ENCODE results near the gene TSG101. TPM values are rescaled to one million over a fixed set of nuclear protein-coding genes. Genes with fewer than 3 reads are reported as not detected.

The TSG101 gene
- total and polyA plus RNA-seq, 2 experiments from 2014 or later, result 59.4 to 102 TPM

DNA sequence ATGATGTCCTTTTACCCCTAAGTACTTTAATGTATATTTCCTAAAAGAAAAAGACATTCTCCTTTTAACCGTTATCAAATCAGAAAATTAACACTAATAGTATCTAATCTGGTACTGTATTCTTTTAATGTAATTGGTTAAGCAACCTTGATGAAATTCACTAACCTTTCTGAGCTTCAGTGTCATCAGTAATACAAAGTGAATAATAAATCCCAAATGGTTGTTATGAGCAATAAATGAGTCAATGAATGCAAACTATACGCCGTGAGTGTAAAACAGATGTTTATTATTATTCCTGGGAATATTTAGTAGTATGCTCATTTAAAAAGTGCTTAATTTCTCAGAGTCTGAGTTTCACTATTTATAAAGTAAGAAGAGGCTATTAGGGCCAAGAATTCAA, 40.3 kb upstream of the TSG101 start:
- Histone ChIP-seq H3K27ac (ENCODE audit: low read depth) (no peak overlapping the region), H3F3A (replicated peaks; ENCODE audit: low read depth) (no peaks in the 10 kb centered on the region), H2AFZ (no peak overlapping the region), H3K4me3 (no peak overlapping the region), H3K9me2 (ENCODE audit: insufficient read depth) (no peaks in the 10 kb centered on the region), H3K4me1 (ENCODE audit: insufficient read depth) (peaks cover 9% of the 10 kb centered on the region), H4K20me1 (replicated peaks; ENCODE audit: insufficient read depth) (no peaks in the 10 kb centered on the region), H3K79me2 (replicated peaks; ENCODE audit: insufficient read depth) (no peaks in the 10 kb centered on the region), H3K27me3 (ENCODE audit: insufficient read depth) (no peaks in the 10 kb centered on the region), H3K36me3 (ENCODE audit: insufficient read depth) (no peaks in the 10 kb centered on the region), H3K4me2 (no peak overlapping the region)
- Mint-ChIP-seq H3K4me3 (no peak overlapping the region), H3K27ac (no peak overlapping the region), H3K4me1 (peaks cover 6% of the 10 kb centered on the region; the same call in 2 of the 3 replicates), H3K27me3 (ENCODE audit: insufficient read depth, low read depth, poor library complexity) (peaks cover 3% of the 10 kb centered on the region), H3K9me3 (no peaks in the 10 kb centered on the region), H3K36me3 (ENCODE audit: low read depth) (0 out of 3 replicates have a peak, but pooled peaks cover 3% of the 10 kb centered on the region)
- no peak for ATAC-seq
- DNase-seq (ENCODE audit: low spot score), result no peak
- TF ChIP-seq JUNB (IDR thresholded peaks at IDR 0.05; ENCODE audit: unreplicated experiment) (no peak), POLR2AphosphoS5 (IDR thresholded peaks at IDR 0.05; ENCODE audit: low read depth) (no peak), EZH2phosphoT487 (IDR thresholded peaks at IDR 0.05; ENCODE audit: unreplicated experiment) (no peak), ZNF114 (CRISPR knock-in tag; IDR thresholded peaks at IDR 0.05) (no peak), ZNF331 (CRISPR knock-in tag; IDR thresholded peaks at IDR 0.05; ENCODE audit: low read depth) (no peak), NANOG (IDR thresholded peaks at IDR 0.05; ENCODE audit: borderline replicate concordance) (no peak), CREB1 (CRISPR knock-in tag; IDR thresholded peaks at IDR 0.05; ENCODE audit: low read depth) (no peak), STAT1 (IDR thresholded peaks at IDR 0.05; ENCODE audit: unreplicated experiment) (no peak), EZH2 (IDR thresholded peaks at IDR 0.05; ENCODE audit: low read depth, unreplicated experiment) (no peak)
- TF ChIP-seq, protein P1, sequence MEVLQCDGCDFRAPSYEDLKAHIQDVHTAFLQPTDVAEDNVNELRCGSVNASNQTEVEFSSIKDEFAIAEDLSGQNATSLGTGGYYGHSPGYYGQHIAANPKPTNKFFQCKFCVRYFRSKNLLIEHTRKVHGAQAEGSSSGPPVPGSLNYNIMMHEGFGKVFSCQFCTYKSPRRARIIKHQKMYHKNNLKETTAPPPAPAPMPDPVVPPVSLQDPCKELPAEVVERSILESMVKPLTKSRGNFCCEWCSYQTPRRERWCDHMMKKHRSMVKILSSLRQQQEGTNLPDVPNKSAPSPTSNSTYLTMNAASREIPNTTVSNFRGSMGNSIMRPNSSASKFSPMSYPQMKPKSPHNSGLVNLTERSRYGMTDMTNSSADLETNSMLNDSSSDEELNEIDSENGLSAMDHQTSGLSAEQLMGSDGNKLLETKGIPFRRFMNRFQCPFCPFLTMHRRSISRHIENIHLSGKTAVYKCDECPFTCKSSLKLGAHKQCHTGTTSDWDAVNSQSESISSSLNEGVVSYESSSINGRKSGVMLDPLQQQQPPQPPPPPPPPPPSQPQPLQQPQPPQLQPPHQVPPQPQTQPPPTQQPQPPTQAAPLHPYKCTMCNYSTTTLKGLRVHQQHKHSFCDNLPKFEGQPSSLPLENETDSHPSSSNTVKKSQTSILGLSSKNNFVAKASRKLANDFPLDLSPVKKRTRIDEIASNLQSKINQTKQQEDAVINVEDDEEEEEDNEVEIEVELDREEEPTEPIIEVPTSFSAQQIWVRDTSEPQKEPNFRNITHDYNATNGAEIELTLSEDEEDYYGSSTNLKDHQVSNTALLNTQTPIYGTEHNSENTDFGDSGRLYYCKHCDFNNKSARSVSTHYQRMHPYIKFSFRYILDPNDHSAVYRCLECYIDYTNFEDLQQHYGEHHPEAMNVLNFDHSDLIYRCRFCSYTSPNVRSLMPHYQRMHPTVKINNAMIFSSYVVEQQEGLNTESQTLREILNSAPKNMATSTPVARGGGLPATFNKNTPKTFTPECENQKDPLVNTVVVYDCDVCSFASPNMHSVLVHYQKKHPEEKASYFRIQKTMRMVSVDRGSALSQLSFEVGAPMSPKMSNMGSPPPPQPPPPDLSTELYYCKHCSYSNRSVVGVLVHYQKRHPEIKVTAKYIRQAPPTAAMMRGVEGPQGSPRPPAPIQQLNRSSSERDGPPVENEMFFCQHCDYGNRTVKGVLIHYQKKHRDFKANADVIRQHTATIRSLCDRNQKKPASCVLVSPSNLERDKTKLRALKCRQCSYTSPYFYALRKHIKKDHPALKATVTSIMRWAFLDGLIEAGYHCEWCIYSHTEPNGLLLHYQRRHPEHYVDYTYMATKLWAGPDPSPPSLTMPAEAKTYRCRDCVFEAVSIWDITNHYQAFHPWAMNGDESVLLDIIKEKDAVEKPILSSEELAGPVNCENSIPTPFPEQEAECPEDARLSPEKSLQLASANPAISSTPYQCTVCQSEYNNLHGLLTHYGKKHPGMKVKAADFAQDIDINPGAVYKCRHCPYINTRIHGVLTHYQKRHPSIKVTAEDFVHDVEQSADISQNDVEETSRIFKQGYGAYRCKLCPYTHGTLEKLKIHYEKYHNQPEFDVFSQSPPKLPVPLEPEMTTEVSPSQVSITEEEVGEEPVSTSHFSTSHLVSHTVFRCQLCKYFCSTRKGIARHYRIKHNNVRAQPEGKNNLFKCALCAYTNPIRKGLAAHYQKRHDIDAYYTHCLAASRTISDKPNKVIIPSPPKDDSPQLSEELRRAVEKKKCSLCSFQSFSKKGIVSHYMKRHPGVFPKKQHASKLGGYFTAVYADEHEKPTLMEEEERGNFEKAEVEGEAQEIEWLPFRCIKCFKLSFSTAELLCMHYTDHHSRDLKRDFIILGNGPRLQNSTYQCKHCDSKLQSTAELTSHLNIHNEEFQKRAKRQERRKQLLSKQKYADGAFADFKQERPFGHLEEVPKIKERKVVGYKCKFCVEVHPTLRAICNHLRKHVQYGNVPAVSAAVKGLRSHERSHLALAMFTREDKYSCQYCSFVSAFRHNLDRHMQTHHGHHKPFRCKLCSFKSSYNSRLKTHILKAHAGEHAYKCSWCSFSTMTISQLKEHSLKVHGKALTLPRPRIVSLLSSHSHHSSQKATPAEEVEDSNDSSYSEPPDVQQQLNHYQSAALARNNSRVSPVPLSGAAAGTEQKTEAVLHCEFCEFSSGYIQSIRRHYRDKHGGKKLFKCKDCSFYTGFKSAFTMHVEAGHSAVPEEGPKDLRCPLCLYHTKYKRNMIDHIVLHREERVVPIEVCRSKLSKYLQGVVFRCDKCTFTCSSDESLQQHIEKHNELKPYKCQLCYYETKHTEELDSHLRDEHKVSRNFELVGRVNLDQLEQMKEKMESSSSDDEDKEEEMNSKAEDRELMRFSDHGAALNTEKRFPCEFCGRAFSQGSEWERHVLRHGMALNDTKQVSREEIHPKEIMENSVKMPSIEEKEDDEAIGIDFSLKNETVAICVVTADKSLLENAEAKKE (CRISPR knock-in tag; IDR thresholded peaks at IDR 0.05), result no peak
- TF ChIP-seq, protein P2, sequence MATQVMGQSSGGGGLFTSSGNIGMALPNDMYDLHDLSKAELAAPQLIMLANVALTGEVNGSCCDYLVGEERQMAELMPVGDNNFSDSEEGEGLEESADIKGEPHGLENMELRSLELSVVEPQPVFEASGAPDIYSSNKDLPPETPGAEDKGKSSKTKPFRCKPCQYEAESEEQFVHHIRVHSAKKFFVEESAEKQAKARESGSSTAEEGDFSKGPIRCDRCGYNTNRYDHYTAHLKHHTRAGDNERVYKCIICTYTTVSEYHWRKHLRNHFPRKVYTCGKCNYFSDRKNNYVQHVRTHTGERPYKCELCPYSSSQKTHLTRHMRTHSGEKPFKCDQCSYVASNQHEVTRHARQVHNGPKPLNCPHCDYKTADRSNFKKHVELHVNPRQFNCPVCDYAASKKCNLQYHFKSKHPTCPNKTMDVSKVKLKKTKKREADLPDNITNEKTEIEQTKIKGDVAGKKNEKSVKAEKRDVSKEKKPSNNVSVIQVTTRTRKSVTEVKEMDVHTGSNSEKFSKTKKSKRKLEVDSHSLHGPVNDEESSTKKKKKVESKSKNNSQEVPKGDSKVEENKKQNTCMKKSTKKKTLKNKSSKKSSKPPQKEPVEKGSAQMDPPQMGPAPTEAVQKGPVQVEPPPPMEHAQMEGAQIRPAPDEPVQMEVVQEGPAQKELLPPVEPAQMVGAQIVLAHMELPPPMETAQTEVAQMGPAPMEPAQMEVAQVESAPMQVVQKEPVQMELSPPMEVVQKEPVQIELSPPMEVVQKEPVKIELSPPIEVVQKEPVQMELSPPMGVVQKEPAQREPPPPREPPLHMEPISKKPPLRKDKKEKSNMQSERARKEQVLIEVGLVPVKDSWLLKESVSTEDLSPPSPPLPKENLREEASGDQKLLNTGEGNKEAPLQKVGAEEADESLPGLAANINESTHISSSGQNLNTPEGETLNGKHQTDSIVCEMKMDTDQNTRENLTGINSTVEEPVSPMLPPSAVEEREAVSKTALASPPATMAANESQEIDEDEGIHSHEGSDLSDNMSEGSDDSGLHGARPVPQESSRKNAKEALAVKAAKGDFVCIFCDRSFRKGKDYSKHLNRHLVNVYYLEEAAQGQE (IDR thresholded peaks at IDR 0.05; ENCODE audit: unreplicated experiment), result no peak
- TF ChIP-seq, protein P3, sequence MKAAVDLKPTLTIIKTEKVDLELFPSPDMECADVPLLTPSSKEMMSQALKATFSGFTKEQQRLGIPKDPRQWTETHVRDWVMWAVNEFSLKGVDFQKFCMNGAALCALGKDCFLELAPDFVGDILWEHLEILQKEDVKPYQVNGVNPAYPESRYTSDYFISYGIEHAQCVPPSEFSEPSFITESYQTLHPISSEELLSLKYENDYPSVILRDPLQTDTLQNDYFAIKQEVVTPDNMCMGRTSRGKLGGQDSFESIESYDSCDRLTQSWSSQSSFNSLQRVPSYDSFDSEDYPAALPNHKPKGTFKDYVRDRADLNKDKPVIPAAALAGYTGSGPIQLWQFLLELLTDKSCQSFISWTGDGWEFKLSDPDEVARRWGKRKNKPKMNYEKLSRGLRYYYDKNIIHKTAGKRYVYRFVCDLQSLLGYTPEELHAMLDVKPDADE (IDR thresholded peaks at IDR 0.05), result no peak
- TF ChIP-seq, protein P4, sequence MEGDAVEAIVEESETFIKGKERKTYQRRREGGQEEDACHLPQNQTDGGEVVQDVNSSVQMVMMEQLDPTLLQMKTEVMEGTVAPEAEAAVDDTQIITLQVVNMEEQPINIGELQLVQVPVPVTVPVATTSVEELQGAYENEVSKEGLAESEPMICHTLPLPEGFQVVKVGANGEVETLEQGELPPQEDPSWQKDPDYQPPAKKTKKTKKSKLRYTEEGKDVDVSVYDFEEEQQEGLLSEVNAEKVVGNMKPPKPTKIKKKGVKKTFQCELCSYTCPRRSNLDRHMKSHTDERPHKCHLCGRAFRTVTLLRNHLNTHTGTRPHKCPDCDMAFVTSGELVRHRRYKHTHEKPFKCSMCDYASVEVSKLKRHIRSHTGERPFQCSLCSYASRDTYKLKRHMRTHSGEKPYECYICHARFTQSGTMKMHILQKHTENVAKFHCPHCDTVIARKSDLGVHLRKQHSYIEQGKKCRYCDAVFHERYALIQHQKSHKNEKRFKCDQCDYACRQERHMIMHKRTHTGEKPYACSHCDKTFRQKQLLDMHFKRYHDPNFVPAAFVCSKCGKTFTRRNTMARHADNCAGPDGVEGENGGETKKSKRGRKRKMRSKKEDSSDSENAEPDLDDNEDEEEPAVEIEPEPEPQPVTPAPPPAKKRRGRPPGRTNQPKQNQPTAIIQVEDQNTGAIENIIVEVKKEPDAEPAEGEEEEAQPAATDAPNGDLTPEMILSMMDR (conservative IDR thresholded peaks at IDR 0.05; ENCODE audit: low read depth in 2 of 2), result no peak
